DND-41 (cell line): ENCODE data around the gene CHRNE.

ENCODE experiments used
- EZH2 ChIP-seq: IDR thresholded peaks from 3 replicates; pipeline ENCODE4 v1.6.1; 2012; ENCODE audit warnings: borderline replicate concordance, low read depth, mild to moderate bottlenecking, moderate library complexity, low read length, inconsistent platforms; ENCODE audit not compliant: severe bottlenecking
- TF ChIP-seq, protein P1 (sequence below): IDR thresholded peaks from 2 replicates; pipeline ENCODE4 v1.5.1; 2012; ENCODE audit warnings: borderline replicate concordance, low read length, moderate library complexity, mild to moderate bottlenecking; ENCODE audit not compliant: poor library complexity, severe bottlenecking; ENCODE audit errors: extremely low read depth

- TF ChIP-seq, protein P1, sequence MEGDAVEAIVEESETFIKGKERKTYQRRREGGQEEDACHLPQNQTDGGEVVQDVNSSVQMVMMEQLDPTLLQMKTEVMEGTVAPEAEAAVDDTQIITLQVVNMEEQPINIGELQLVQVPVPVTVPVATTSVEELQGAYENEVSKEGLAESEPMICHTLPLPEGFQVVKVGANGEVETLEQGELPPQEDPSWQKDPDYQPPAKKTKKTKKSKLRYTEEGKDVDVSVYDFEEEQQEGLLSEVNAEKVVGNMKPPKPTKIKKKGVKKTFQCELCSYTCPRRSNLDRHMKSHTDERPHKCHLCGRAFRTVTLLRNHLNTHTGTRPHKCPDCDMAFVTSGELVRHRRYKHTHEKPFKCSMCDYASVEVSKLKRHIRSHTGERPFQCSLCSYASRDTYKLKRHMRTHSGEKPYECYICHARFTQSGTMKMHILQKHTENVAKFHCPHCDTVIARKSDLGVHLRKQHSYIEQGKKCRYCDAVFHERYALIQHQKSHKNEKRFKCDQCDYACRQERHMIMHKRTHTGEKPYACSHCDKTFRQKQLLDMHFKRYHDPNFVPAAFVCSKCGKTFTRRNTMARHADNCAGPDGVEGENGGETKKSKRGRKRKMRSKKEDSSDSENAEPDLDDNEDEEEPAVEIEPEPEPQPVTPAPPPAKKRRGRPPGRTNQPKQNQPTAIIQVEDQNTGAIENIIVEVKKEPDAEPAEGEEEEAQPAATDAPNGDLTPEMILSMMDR = no peak
- no peak for TF ChIP-seq EZH2
These were observed 5.1 kb downstream of the CHRNE start for GRCh38 chr17:4897785-4898184.
